Breast epithelium (tissue), 4 donors: ENCODE measurements around the gene CRYBA2. TPM values are rescaled to one million over a fixed set of nuclear protein-coding genes. Genes with fewer than 3 reads are reported as not detected.

ENCODE experiments used
- DNase-seq, 2 donors: peaks; one replicate each; pipeline ENCODE4 v3.0.0-alpha.2; 2019; ENCODE audit warnings: low spot score in 2 of 2
- H3K27ac ChIP-seq, 2 donors: fragments of 200-600 bp; sonication (generic) in 1 of 2; one replicate each; pipeline ENCODE4 v1.5.1; 2016 to 2019; ENCODE audit warnings: mild to moderate bottlenecking in 1 of 2
- H3K27me3 ChIP-seq, 2 donors: fragments of 200-600 bp; sonication (generic) in 1 of 2; one replicate each; pipeline versions ENCODE4 v1.5.1 to v1.6.0; 2017 to 2019; ENCODE audit warnings: control low read depth in 1 of 2, mild to moderate bottlenecking in 1 of 2
- H3K36me3 ChIP-seq: fragments of 200-600 bp; one replicate; pipeline ENCODE4 v1.5.1; 2019
- H3K4me1 ChIP-seq, 2 donors: fragments of 200-600 bp; sonication (generic); one replicate each; pipeline ENCODE4 v1.5.1; 2016 to 2019; ENCODE audit warnings: control low read depth in 1 of 2
- H3K4me3 ChIP-seq, 3 donors: fragments of 200-600 bp; sonication (generic); 1 replicate in 2 of 3; 2 replicates in 1 of 3; pipeline ENCODE4 v1.5.1; 2016 to 2019; ENCODE audit warnings: mild to moderate bottlenecking in 3 of 3, moderate library complexity in 2 of 3
- H3K9me3 ChIP-seq, 2 donors: fragments of 200-600 bp; sonication (generic) in 1 of 2; one replicate each; pipeline ENCODE4 v1.5.1; 2016 to 2019; ENCODE audit warnings: control low read depth in 1 of 2
- POLR2A ChIP-seq: fragments of 450-650 bp; IDR thresholded peaks from one replicate; pipeline ENCODE4 v1.6.1; 2016; ENCODE audit warnings: antibody characterized with exemption, mild to moderate bottlenecking, moderate library complexity
- POLR2AphosphoS5 ChIP-seq, 3 donors: sonication (generic); formaldehyde crosslinking; IDR thresholded peaks; one replicate each; pipeline ENCODE4 v1.6.1; 2017; ENCODE audit warnings: antibody characterized with exemption in 3 of 3
- intact Hi-C: fragments of 100-400 bp; cut with DNase I; formaldehyde crosslinking; loops from one replicate; pipeline ENCODE4 v1.15.1; 2023; ENCODE audit warnings: low total_unique reads
- total RNA-seq, 3 donors: library from RNA; depleted of rRNA; stranded (reverse); fragments of >200 nt; gene quantifications; one replicate each; pipeline ENCODE4 v1.1.0, GENCODE V29; 2016
- TF ChIP-seq, protein P1 (sequence below), 3 donors: fragments of 450-650 bp; IDR thresholded peaks; one replicate each; pipeline ENCODE4 v1.5.1; 2016 to 2017; ENCODE audit warnings: antibody characterized with exemption in 3 of 3, mild to moderate bottlenecking in 3 of 3, moderate library complexity in 3 of 3

Gene CRYBA2
- total RNA-seq, 3 donors from 2014 or later = not detected

DNA sequence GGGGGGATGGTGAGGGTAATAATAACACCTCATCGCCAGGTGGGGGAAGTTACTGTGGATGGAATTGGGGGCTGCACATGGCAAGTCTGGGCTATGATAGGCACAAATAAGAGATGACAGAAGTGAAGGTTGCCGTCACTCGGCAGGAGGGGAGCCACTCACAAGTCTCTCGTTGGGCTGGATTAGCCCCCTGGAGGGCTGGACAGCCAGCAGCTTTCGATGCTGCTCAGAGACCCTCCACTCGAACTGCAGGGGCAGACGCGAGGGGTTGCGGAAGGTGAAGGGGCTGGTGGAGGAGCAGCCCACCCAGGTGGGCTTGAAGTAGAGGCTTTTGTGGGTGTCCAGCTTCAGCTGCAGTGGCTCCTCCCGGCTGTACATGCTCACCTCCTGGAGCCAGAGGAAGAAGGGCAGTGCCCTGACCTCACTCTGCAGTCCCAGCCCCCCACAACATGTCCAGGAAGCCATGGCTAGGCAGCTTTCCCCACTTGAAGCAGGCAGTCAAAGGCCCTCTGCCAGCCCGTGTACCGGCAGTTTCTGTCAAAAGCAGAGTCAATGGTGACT lies 29.9 kb upstream of the CRYBA2 start:
- H3K27me3 ChIP-seq = peaks cover 0 to 4% of the 10 kb centered on the region in 2 donors
- H3K4me1 ChIP-seq = no peaks in the 10 kb centered on the region
- intact Hi-C loops = loop anchor here (10.0 kb wide), 1 partner anchor 122 kb away; no protein-coding TSS in a partner anchor
- no peak overlapping the region for H3K27ac ChIP-seq
- H3K9me3 ChIP-seq = no peaks in the 10 kb centered on the region
- H3K36me3 ChIP-seq = no peaks in the 10 kb centered on the region
- DNase-seq = no peak
- H3K4me3 ChIP-seq = no peak overlapping the region
- TF ChIP-seq, protein P1, sequence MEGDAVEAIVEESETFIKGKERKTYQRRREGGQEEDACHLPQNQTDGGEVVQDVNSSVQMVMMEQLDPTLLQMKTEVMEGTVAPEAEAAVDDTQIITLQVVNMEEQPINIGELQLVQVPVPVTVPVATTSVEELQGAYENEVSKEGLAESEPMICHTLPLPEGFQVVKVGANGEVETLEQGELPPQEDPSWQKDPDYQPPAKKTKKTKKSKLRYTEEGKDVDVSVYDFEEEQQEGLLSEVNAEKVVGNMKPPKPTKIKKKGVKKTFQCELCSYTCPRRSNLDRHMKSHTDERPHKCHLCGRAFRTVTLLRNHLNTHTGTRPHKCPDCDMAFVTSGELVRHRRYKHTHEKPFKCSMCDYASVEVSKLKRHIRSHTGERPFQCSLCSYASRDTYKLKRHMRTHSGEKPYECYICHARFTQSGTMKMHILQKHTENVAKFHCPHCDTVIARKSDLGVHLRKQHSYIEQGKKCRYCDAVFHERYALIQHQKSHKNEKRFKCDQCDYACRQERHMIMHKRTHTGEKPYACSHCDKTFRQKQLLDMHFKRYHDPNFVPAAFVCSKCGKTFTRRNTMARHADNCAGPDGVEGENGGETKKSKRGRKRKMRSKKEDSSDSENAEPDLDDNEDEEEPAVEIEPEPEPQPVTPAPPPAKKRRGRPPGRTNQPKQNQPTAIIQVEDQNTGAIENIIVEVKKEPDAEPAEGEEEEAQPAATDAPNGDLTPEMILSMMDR (IDR thresholded peaks at IDR 0.05) = no peak
- TF ChIP-seq POLR2AphosphoS5 (IDR thresholded peaks at IDR 0.05) (no peak), POLR2A (no peak)

DNA sequence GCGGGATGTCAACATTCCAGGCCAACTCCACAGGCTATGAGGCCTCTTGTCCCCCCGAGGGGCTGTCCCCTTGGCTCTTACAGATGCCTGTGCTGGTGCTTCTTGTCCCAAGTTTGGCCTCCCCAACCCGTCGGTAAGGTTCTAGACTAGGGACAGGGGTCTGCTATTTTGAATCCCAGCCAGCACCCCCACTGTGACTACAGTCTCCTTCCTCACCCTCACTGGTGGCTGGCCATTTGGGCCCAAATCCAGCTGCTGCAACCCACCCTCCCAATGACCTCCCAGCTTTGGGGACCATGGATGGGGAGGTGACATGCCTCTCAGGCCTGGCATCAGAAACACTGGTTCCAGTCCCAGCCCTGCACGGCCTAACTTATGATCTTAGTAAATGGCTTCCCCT lies 29.4 kb upstream of the CRYBA2 start:
- TF ChIP-seq POLR2A (no peak), POLR2AphosphoS5 (IDR thresholded peaks at IDR 0.05) (no peak)
- TF ChIP-seq, protein P1 (IDR thresholded peaks at IDR 0.05) = no peak
- Histone ChIP-seq H3K27ac (no peak overlapping the region), H3K4me3 (no peak overlapping the region), H3K4me1 (no peaks in the 10 kb centered on the region), H3K27me3 (no peaks in the 10 kb centered on the region), H3K9me3 (no peaks in the 10 kb centered on the region), H3K36me3 (no peaks in the 10 kb centered on the region)
- intact Hi-C loops = loop anchor here (10.0 kb wide), 1 partner anchor 122 kb away; no protein-coding TSS in a partner anchor
- DNase-seq = no peak

DNA sequence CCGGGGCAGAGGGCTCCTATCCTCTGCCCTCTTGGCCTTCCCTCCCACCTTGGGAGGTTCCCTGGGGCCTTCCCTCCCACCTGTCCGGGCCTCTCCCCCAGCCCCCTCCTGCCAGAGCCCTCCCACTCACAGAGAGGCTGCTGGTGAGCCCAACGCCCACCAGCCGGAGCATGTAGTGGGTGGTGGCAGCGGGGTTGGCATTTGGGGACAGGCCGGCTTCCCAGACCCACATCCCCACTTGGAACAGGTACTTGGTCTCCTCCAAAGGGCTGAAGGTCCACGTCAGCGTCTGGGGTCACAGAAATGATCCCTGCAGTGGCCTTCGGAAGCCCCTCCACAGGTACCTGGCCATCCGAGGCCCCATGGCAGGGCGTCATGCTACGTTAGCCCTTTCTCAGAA lies 28.8 kb upstream of the CRYBA2 start:
- intact Hi-C loops = loop anchor here (10.0 kb wide), 1 partner anchor 123 kb away; no protein-coding TSS in a partner anchor
- no peak for DNase-seq

DNA sequence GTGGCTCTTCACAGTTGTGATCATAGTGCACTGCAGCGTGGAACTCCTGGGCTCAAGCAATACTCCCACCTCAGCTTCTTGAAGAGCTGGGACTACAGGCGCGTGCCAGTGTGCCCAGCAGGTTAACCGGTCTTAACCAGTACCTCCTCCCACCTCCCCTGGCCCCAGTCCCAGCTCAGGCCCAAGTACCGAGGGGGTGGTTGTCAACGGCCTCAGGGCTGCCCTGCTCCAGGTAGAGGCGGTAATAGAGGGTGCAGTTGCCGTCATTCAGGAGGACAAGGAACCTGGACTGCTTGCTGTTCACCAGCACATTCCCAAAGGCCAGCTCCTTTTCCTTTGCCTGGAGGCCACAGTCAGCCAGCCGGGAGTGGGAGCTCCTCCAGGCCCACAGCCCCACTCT lies 28.4 kb upstream of the CRYBA2 start:
- no peak overlapping the region for H3K4me3 ChIP-seq
- TF ChIP-seq, protein P1 (IDR thresholded peaks at IDR 0.05) = no peak
- TF ChIP-seq POLR2AphosphoS5 (IDR thresholded peaks at IDR 0.05) = no peak
- intact Hi-C loops = loop anchor here (10.0 kb wide), 1 partner anchor 123 kb away; no protein-coding TSS in a partner anchor
- H3K27ac ChIP-seq = no peak overlapping the region
- H3K4me1 ChIP-seq = no peaks in the 10 kb centered on the region
- DNase-seq = no peak
- no peaks in the 10 kb centered on the region for H3K9me3 ChIP-seq
- no peaks in the 10 kb centered on the region for H3K36me3 ChIP-seq
- no peaks in the 10 kb centered on the region for H3K27me3 ChIP-seq

More for the DNA sequence above, 28.8 kb upstream of the CRYBA2 start:
- TF ChIP-seq, protein P1 (IDR thresholded peaks at IDR 0.05) = no peak
- TF ChIP-seq POLR2A (no peak), POLR2AphosphoS5 (IDR thresholded peaks at IDR 0.05) (no peak)
- Histone ChIP-seq H3K27me3 (no peaks in the 10 kb centered on the region), H3K9me3 (no peaks in the 10 kb centered on the region), H3K27ac (no peak overlapping the region), H3K4me3 (no peak overlapping the region), H3K36me3 (no peaks in the 10 kb centered on the region), H3K4me1 (no peaks in the 10 kb centered on the region)

DNA sequence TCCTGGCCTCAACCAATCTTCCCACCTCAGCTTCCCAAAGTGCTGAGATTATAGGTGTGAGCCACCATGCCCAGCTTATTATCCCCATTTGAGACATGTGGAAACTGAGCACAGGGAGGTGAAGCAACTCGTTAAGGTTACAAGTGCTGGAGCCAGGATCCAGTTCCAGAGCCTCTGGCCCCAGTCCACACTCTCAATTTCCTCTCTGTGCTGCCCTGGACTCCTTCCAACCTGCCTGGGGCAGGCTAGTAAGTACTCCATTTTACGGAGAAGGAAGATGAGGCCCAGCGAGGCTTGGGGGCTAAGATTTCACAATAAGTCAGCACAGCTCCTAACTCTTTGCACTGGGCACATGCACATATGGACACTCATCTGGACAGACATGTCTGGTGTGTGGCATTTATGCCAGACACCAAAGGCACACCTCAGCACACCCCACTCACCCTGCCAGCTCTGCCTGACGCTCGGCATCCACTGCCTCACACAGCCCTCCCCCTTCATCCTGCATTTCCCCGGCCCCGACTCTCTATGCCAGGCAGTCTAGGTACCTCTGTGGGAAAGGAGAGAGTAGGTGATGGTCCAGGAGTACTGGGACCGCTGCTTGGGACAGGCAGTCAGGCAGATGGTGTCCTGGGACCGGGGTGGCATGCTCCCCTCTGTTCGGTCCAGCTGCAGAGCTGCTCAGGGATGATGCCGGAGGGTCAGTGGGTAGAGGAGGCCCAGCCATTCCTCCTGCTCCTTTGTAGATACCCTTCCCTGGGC lies 27.6 kb upstream of the CRYBA2 start:
- H3K27ac ChIP-seq = no peak overlapping the region
- TF ChIP-seq POLR2AphosphoS5 (IDR thresholded peaks at IDR 0.05) (no peak), POLR2A (no peak)
- TF ChIP-seq, protein P1 (IDR thresholded peaks at IDR 0.05) = no peak
- intact Hi-C loops = loop anchor here (10.0 kb wide), 1 partner anchor 124 kb away; no protein-coding TSS in a partner anchor

More for the DNA sequence above, 27.6 kb upstream of the CRYBA2 start:
- Histone ChIP-seq H3K4me3 (no peak overlapping the region), H3K4me1 (no peaks in the 10 kb centered on the region), H3K27me3 (no peaks in the 10 kb centered on the region), H3K9me3 (no peaks in the 10 kb centered on the region), H3K36me3 (no peaks in the 10 kb centered on the region)
- DNase-seq = no peak
